Measurements from ENCODE around the gene RBM42. TPM values are rescaled to one million over a fixed set of nuclear protein-coding genes. Genes with fewer than 3 reads are reported as not detected.

Gene RBM42
- total RNA-seq, 2 donors from 2014 or later = 40.4 to 52.4 TPM

GRCh38 chr19:35673121-35673804 lies 44.4 kb downstream of the RBM42 start:
- H3K4me3 ChIP-seq = peak overlapping the region; percentile 2 to 31
- DNase-seq (ENCODE audit: low spot score) = peak; percentile 60

GRCh38 chr19:35675589-35676140 lies 46.8 kb downstream of the RBM42 start:
- peaks cover 0 to 9% of the 10 kb centered on the region in 2 donors for H3K27me3 ChIP-seq

More at GRCh38 chr19:35673121-35673804, 44.4 kb downstream of the RBM42 start:
- H3K27me3 ChIP-seq = peaks cover 0 to 9% of the 10 kb centered on the region in 2 donors
- no peaks in the 10 kb centered on the region for H3K36me3 ChIP-seq
- no peaks in the 10 kb centered on the region for H3K9me3 ChIP-seq
- no peak overlapping the region for H3K27ac ChIP-seq
- TF ChIP-seq CTCF (IDR thresholded peaks at IDR 0.05) = no peak
- H3K4me1 ChIP-seq = peaks cover 0 to 9% of the 10 kb centered on the region in 2 donors

More at GRCh38 chr19:35675589-35676140, 46.8 kb downstream of the RBM42 start:
- no peak for TF ChIP-seq CTCF (IDR thresholded peaks at IDR 0.05)
- DNase-seq (ENCODE audit: low spot score) = no peak
- no peaks in the 10 kb centered on the region for H3K9me3 ChIP-seq
- H3K4me3 ChIP-seq = no peak overlapping the region
- no peaks in the 10 kb centered on the region for H3K36me3 ChIP-seq
- peaks cover 0 to 9% of the 10 kb centered on the region in 2 donors for H3K4me1 ChIP-seq
- no peak overlapping the region for H3K27ac ChIP-seq

Other genes starting within 250 kb of the RBM42 start
- gene FFAR2, start 180.8 kb upstream of the RBM42 start, total RNA-seq = under 1 TPM in 1 of 2 donors, not detected in 1; 0.20 TPM
- gene KRTDAP, start 138.6 kb upstream of the RBM42 start, total RNA-seq = not detected
- 10 to 100 TPM in 1 of 2 donors, 1 to 10 TPM in 1; 6.9 to 52.4 TPM for gene DMKN, start 115.4 kb upstream of the RBM42 start, total RNA-seq
- gene SBSN, start 100.7 kb upstream of the RBM42 start, total RNA-seq = not detected
- gene GAPDHS, start 95.6 kb upstream of the RBM42 start, total RNA-seq = not detected
- gene TMEM147, start 83.4 kb upstream of the RBM42 start, total RNA-seq = 100 to 1,000 TPM in 1 of 2 donors, 10 to 100 TPM in 1; 93.3 to 106 TPM
- gene ATP4A, start 65.4 kb upstream of the RBM42 start, total RNA-seq = not detected
- gene PMIS2, start 42.9 kb upstream of the RBM42 start, total RNA-seq = not detected
- 1 to 10 TPM; 2.2 to 3.9 TPM for gene HAUS5, start 16.3 kb upstream of the RBM42 start, total RNA-seq
- 1 to 10 TPM in 1 of 2 donors, not detected in 1; 1.2 TPM for gene ETV2, start 12.7 kb downstream of the RBM42 start, total RNA-seq
- gene COX6B1, start 19.3 kb downstream of the RBM42 start, total RNA-seq = 1,000 to 10,000 TPM; 1,397 to 1,663 TPM
- gene UPK1A, start 37.5 kb downstream of the RBM42 start, total RNA-seq = not detected
- gene ZBTB32, start 75.5 kb downstream of the RBM42 start, total RNA-seq = not detected
- gene KMT2B, start 89.0 kb downstream of the RBM42 start, total RNA-seq = 10 to 100 TPM; 11.9 to 12.9 TPM
- gene IGFLR1, start 113.4 kb downstream of the RBM42 start, total RNA-seq = 1 to 10 TPM; 1.8 to 6.4 TPM
- 10 to 100 TPM; 19.9 to 33.1 TPM for gene U2AF1L4, start 116.4 kb downstream of the RBM42 start, total RNA-seq
- gene PSENEN, start 116.6 kb downstream of the RBM42 start, total RNA-seq = 10 to 100 TPM; 26.1 to 35.0 TPM
- 10 to 100 TPM in 1 of 2 donors, 1 to 10 TPM in 1; 8.9 to 13.6 TPM for gene LIN37, start 119.5 kb downstream of the RBM42 start, total RNA-seq
- 100 to 1,000 TPM in 1 of 2 donors, 10 to 100 TPM in 1; 98.4 to 104 TPM for gene HSPB6, start 128.0 kb downstream of the RBM42 start, total RNA-seq
- 1 to 10 TPM; 7.2 TPM for gene PROSER3, start 129.1 kb downstream of the RBM42 start, total RNA-seq
- gene ARHGAP33, start 146.5 kb downstream of the RBM42 start, total RNA-seq = 1 to 10 TPM; 1.3 to 1.4 TPM
- not detected for gene PRODH2, start 183.8 kb downstream of the RBM42 start, total RNA-seq
- not detected for gene NPHS1, start 223.5 kb downstream of the RBM42 start, total RNA-seq
- gene KIRREL2, start 227.9 kb downstream of the RBM42 start, total RNA-seq = under 1 TPM in 1 of 2 donors, not detected in 1; 0.51 TPM
- 10 to 100 TPM; 17.5 to 33.6 TPM for gene APLP1, start 239.5 kb downstream of the RBM42 start, total RNA-seq